IMR-90 (cell line): ENCODE measurements around the gene THOC6. TPM values are rescaled to one million over a fixed set of nuclear protein-coding genes. Genes with fewer than 3 reads are reported as not detected.

ENCODE experiments used
- ATAC-seq: fragments of 200-7000 bp; cut with Tn5 transposase; 2 replicates; pipeline ENCODE4 v1.9.1; 2020; ENCODE audit warnings: low read depth, mild to moderate bottlenecking, moderate library complexity
- BruUV-seq: library from RNA; stranded (reverse); fragments of 400-500 nt; replicated peaks from 2 replicates; lab custom pipeline; 2021; lab: Mats Ljungman, UMichigan
- CTCF ChIA-PET: fragments of 300-600 bp; formaldehyde crosslinking; extraction: SDS; loops from one replicate; lab custom pipeline; 2021; ENCODE audit warnings: antibody characterized with exemption; lab: Yijun Ruan, JAX
- POLR2A ChIA-PET: fragments of 300-600 bp; sonication (Branson Sonifier 250); formaldehyde crosslinking; loops from one replicate; lab custom pipeline; 2022; ENCODE audit warnings: antibody characterized with exemption; ENCODE audit not compliant: unreplicated experiment; lab: Charles Lee
- DNase-seq: peaks from one replicate; pipeline ENCODE4 v3.0.0; 2013
- H2AFZ ChIP-seq: replicated peaks from 2 replicates; pipeline ENCODE3; 2013; ENCODE audit warnings: low read length, mild to moderate bottlenecking; ENCODE audit not compliant: poor library complexity
- H2AK5ac ChIP-seq: 2 replicates; pipeline ENCODE4 v1.6.1; 2013; ENCODE audit warnings: low read depth, low read length, inconsistent platforms
- H2AK9ac ChIP-seq: replicated peaks from 2 replicates; pipeline ENCODE3; 2013; ENCODE audit warnings: mild to moderate bottlenecking, low read depth, low read length, moderate library complexity; ENCODE audit not compliant: poor library complexity
- H2BK120ac ChIP-seq: 2 replicates; pipeline ENCODE4 v1.6.1; 2013; ENCODE audit warnings: low read depth, low read length, inconsistent platforms
- H2BK15ac ChIP-seq: 3 replicates; pipeline ENCODE4 v1.6.1; 2013; ENCODE audit warnings: low read depth, low read length, inconsistent platforms
- H2BK20ac ChIP-seq: 2 replicates; pipeline ENCODE4 v1.6.1; 2013; ENCODE audit warnings: low read depth, mild to moderate bottlenecking, inconsistent platforms, low read length, moderate library complexity
- H2BK5ac ChIP-seq: 2 replicates; pipeline ENCODE4 v1.6.1; 2013; ENCODE audit warnings: mild to moderate bottlenecking, low read depth, low read length, inconsistent platforms; ENCODE audit not compliant: poor library complexity, severe bottlenecking
- H3K14ac ChIP-seq: replicated peaks from 2 replicates; pipeline ENCODE4 v1.6.1; 2013; ENCODE audit warnings: low read depth, low read length, inconsistent platforms
- H3K18ac ChIP-seq: 2 replicates; pipeline ENCODE4 v1.6.1; 2013; ENCODE audit warnings: low read depth, low read length, control low read depth
- H3K23ac ChIP-seq: 2 replicates; pipeline ENCODE4 v1.6.1; 2013; ENCODE audit warnings: low read depth, low read length, inconsistent platforms
- H3K27ac ChIP-seq: 2 replicates; pipeline ENCODE4 v1.5.1; 2013; ENCODE audit warnings: mild to moderate bottlenecking, control low read depth, low read length; ENCODE audit not compliant: insufficient read depth
- H3K27me3 ChIP-seq: 2 replicates; pipeline ENCODE4 v1.6.1; 2013; ENCODE audit warnings: low read length; ENCODE audit not compliant: control insufficient read depth, insufficient read depth
- H3K36me3 ChIP-seq: 2 replicates; pipeline ENCODE4 v1.6.1; 2013; ENCODE audit warnings: low read length, mixed read lengths; ENCODE audit not compliant: control insufficient read depth, insufficient read depth
- H3K4ac ChIP-seq: 2 replicates; pipeline ENCODE4 v1.6.1; 2013; ENCODE audit warnings: low read depth, low read length, inconsistent platforms
- H3K4me1 ChIP-seq: 2 replicates; pipeline ENCODE4 v1.6.1; 2013; ENCODE audit warnings: low read length, mixed read lengths; ENCODE audit not compliant: control insufficient read depth, insufficient read depth
- H3K4me2 ChIP-seq: 2 replicates; pipeline ENCODE4 v1.6.1; 2013; ENCODE audit warnings: low read depth, mild to moderate bottlenecking, control low read depth, low read length, moderate library complexity
- H3K4me3 ChIP-seq: 2 replicates; pipeline ENCODE4 v1.5.1; 2013; ENCODE audit warnings: low read depth, mild to moderate bottlenecking, control low read depth, low read length, moderate library complexity; ENCODE audit not compliant: insufficient read depth
- H3K56ac ChIP-seq: 2 replicates; pipeline ENCODE4 v1.6.1; 2013; ENCODE audit warnings: low read length, inconsistent platforms; ENCODE audit not compliant: insufficient read depth; ENCODE audit errors: extremely low read depth
- H3K79me1 ChIP-seq, 2 experiments: 2 replicates each; pipeline ENCODE4 v1.6.1; 2013; ENCODE audit warnings: low read length in 2 of 2, inconsistent platforms in 1 of 2, low read depth in 1 of 2
- H3K9ac ChIP-seq: 2 replicates; pipeline ENCODE4 v1.6.1; 2013; ENCODE audit warnings: low read depth, low read length, control low read depth
- H3K9me1 ChIP-seq: 2 replicates; pipeline ENCODE4 v1.6.1; 2013; ENCODE audit warnings: low read length, inconsistent platforms; ENCODE audit not compliant: insufficient read depth
- H3K9me3 ChIP-seq: 2 replicates; pipeline ENCODE4 v1.6.1; 2013; ENCODE audit warnings: low read length; ENCODE audit not compliant: control insufficient read depth, insufficient read depth
- H4K20me1 ChIP-seq: 2 replicates; pipeline ENCODE4 v1.6.1; 2013; ENCODE audit warnings: low read length, inconsistent platforms; ENCODE audit not compliant: insufficient read depth
- H4K5ac ChIP-seq: 2 replicates; pipeline ENCODE4 v1.6.1; 2013; ENCODE audit warnings: mild to moderate bottlenecking, low read depth, low read length, control low read depth
- H4K8ac ChIP-seq, 2 experiments: 2 replicates each; pipeline ENCODE4 v1.6.1; 2013; ENCODE audit warnings: low read depth in 2 of 2, low read length in 2 of 2, control low read depth in 1 of 2, inconsistent platforms in 1 of 2
- H4K91ac ChIP-seq: 2 replicates; pipeline ENCODE4 v1.6.1; 2013; ENCODE audit warnings: low read depth, low read length, inconsistent platforms; ENCODE audit not compliant: insufficient read depth
- CHD1 ChIP-seq: IDR thresholded peaks from 2 replicates; pipeline ENCODE4 v1.6.1; 2012; ENCODE audit warnings: low read depth, low read length, improper control_type of control experiment
- CTCF ChIP-seq: conservative IDR thresholded peaks from 2 replicates; pipeline ENCODE4 v1.5.1; 2012; ENCODE audit warnings: mild to moderate bottlenecking, low read depth, low read length, improper control_type of control experiment
- MAFK ChIP-seq: IDR thresholded peaks from 2 replicates; pipeline ENCODE4 v1.6.1; 2012; ENCODE audit warnings: low read depth, low read length, improper control_type of control experiment
- POLR2A ChIP-seq: IDR thresholded peaks from 2 replicates; pipeline ENCODE4 v1.6.1; 2012; ENCODE audit warnings: mild to moderate bottlenecking, low read depth, low read length
- RAD21 ChIP-seq: IDR thresholded peaks from 2 replicates; pipeline ENCODE4 v1.6.1; 2012; ENCODE audit warnings: low read length, improper control_type of control experiment
- SMC3 ChIP-seq: fragments of 150-350 bp; IDR thresholded peaks from 2 replicates; pipeline ENCODE4 v1.6.1; 2016; ENCODE audit warnings: low read depth, mild to moderate bottlenecking, antibody characterized with exemption, low read length, moderate library complexity
- WGBS, 2 experiments: methylation state at CpG; one replicate each; pipeline versions ENCODE4 v1.1.5 to v1.1.7; 2013; ENCODE audit warnings: missing lambda C conversion rate in 2 of 2; ENCODE audit not compliant: insufficient read length in 1 of 2; ENCODE audit errors: extremely low coverage in 2 of 2; 5-methylcytosine and 5-hydroxymethylcytosine counted together
- dilution Hi-C: fragments of 300-500 bp; cut with HindIII; formaldehyde crosslinking; loops from one replicate; pipeline ENCODE4 v1.14.3; 2018; ENCODE audit warnings: low sequenced_read_pairs; ENCODE audit not compliant: unreplicated experiment
- in situ Hi-C: fragments of 300-500 bp; cut with MboI; formaldehyde crosslinking; loops from 3 replicates; pipeline ENCODE4 v1.14.3; 2019; ENCODE audit warnings: low sequenced_read_pairs, inconsistent platforms, mixed read lengths
- intact Hi-C: fragments of 100-400 bp; cut with micrococcal nuclease; formaldehyde crosslinking; loops from 2 replicates; pipeline ENCODE4 v1.10.0; 2022
- polyA plus RNA-seq, 3 experiments: library from polyadenylated mRNA; depleted of rRNA; stranded (reverse); fragments of >200 nt; gene quantifications; 2 replicates each; pipeline ENCODE4 v1.2.3, GENCODE V29; 2012; ENCODE audit warnings: low replicate concordance in 1 of 3
- total RNA-seq: library from RNA; depleted of rRNA; stranded (reverse); fragments of >200 nt; gene quantifications from 2 replicates; pipeline ENCODE4 v1.2.3, GENCODE V29; 2012

Gene THOC6
- total and polyA plus RNA-seq, 2 of the 4 experiments (the other 2 are of a cell fraction), result 16.8 to 23.1 TPM

- H2BK5ac ChIP-seq, result no peak overlapping the region
- WGBS, 2 experiments, result 30% methylated on average over 14 of the region's 58 CpGs; no CpG with 5 or more reads in 1 of the 2 experiments
- peak overlapping the region; percentile 34 for H2AFZ ChIP-seq
- peak; percentile 19; the same call in 1 of the 2 replicates for TF ChIP-seq POLR2A
- TF ChIP-seq MAFK, result no peak
- 0 out of 2 replicates have a peak, but pooled peaks have one; percentile 22 for TF ChIP-seq SMC3
- peak; percentile 26; the same call in 1 of the 2 replicates for TF ChIP-seq RAD21
- no peak for TF ChIP-seq CHD1
- peak; percentile 61 for TF ChIP-seq CTCF
- no peak overlapping the region for H2BK15ac ChIP-seq
- ATAC-seq, result peak; percentile 3; the same call in 1 of the 2 replicates
- no peak overlapping the region for H4K8ac ChIP-seq
- no peak overlapping the region for H3K23ac ChIP-seq
- no peaks in the 10 kb centered on the region for H3K9me3 ChIP-seq
- peak overlapping the region; percentile 15 for H2AK9ac ChIP-seq
- H3K14ac ChIP-seq, result no peak overlapping the region
- H3K4me1 ChIP-seq, result peaks cover 1% of the 10 kb centered on the region
- H3K18ac ChIP-seq, result no peak overlapping the region
- no peak overlapping the region for H3K9ac ChIP-seq
- ChIA-PET POLR2A (no interaction called here), CTCF (interaction anchor here (0.6 to 1.8 kb wide), 5 partner anchors 11 to 120 kb away, joined by 3 to 7 read pairs (median 3); partner anchors contain the start of gene MMP25)
- H2BK120ac ChIP-seq, result no peak overlapping the region
- no peaks in the 10 kb centered on the region for H3K9me1 ChIP-seq
- peaks cover 22% of the 10 kb centered on the region for H3K27me3 ChIP-seq
- H4K20me1 ChIP-seq, result peaks cover 12% of the 10 kb centered on the region
- DNase-seq, result peak; percentile 57
- H3K4me2 ChIP-seq, result no peak overlapping the region
- peaks cover 11% of the 10 kb centered on the region; the same call in 1 of the 2 replicates for H3K36me3 ChIP-seq
- no peak overlapping the region for H3K4ac ChIP-seq
- H3K56ac ChIP-seq, result no peak overlapping the region
- BruUV-seq, result no TSS peak
- H4K5ac ChIP-seq, result no peak overlapping the region
- intact Hi-C loops, result no loop called here
- no peak overlapping the region for H2BK20ac ChIP-seq
- in situ Hi-C loops, result no loop called here
- dilution Hi-C loops, result no loop called here
- H3K27ac ChIP-seq, result no peak overlapping the region
- H3K4me3 ChIP-seq, result no peak overlapping the region
- H3K79me1 ChIP-seq, result peaks cover 0 to 8% of the 10 kb centered on the region in 2 experiments; a peak in 2 of 4 replicates
- no peak overlapping the region for H4K91ac ChIP-seq
- no peak overlapping the region for H2AK5ac ChIP-seq
Observed at GRCh38 chr16:3027983-3028715, 4.3 kb downstream of the THOC6 start.
